Neural cell (in vitro differentiated cells): ENCODE results near the gene LDLRAD4. TPM values are rescaled to one million over a fixed set of nuclear protein-coding genes. Genes with fewer than 3 reads are reported as not detected.

ENCODE experiments used
- H2AFZ ChIP-seq: fragments of 200-600, 300-800 bp; sonication (generic), shearing (Covaris generic); 2 replicates; pipeline ENCODE4 v1.6.0; 2014; ENCODE audit warnings: low read depth, mild to moderate bottlenecking, antibody characterized with exemption, low read length, moderate library complexity
- H3F3A ChIP-seq: fragments of 200-600 bp; shearing (Covaris generic); 2 replicates; pipeline ENCODE4 v1.6.1; 2016; ENCODE audit warnings: mild to moderate bottlenecking, moderate library complexity, mixed read lengths, antibody characterized with exemption, low read length; ENCODE audit not compliant: insufficient read depth, poor library complexity, severe bottlenecking
- H3K27ac ChIP-seq: fragments of 200-600, 300-800 bp; sonication (generic), shearing (Covaris generic); 2 replicates; pipeline ENCODE4 v1.5.1; 2014; ENCODE audit warnings: mild to moderate bottlenecking, low read length, moderate library complexity
- H3K27me3 ChIP-seq: fragments of 300-800, 200-600 bp; sonication (generic), shearing (Covaris generic); 2 replicates; pipeline ENCODE4 v1.6.0; 2014; ENCODE audit warnings: mild to moderate bottlenecking, low read depth, low read length, moderate library complexity; ENCODE audit not compliant: insufficient read depth
- H3K36me3 ChIP-seq: fragments of 300-800, 200-600 bp; sonication (generic), shearing (Covaris generic); 2 replicates; pipeline ENCODE4 v1.5.1; 2014; ENCODE audit warnings: mild to moderate bottlenecking, antibody characterized with exemption, low read length, moderate library complexity; ENCODE audit not compliant: insufficient read depth
- H3K4me2 ChIP-seq: fragments of 300-800, 200-600 bp; sonication (generic), shearing (Covaris generic); 2 replicates; pipeline ENCODE4 v1.6.0; 2014; ENCODE audit warnings: mild to moderate bottlenecking, low read length
- H3K4me3 ChIP-seq: fragments of 300-800, 200-600 bp; sonication (generic), shearing (Covaris generic); 2 replicates; pipeline ENCODE4 v1.5.1; 2014; ENCODE audit warnings: mild to moderate bottlenecking, low read length, moderate library complexity
- H3K79me2 ChIP-seq: fragments of 200-600 bp; shearing (Covaris generic); replicated peaks from 2 replicates; pipeline ENCODE4 v1.6.0; 2014; ENCODE audit warnings: mild to moderate bottlenecking, low read length, moderate library complexity; ENCODE audit not compliant: insufficient read depth
- H3K9ac ChIP-seq: fragments of 300-800, 200-600 bp; sonication (generic), shearing (Covaris generic); 2 replicates; pipeline ENCODE4 v1.6.1; 2016; ENCODE audit warnings: mild to moderate bottlenecking, low read length, mixed read lengths
- H3K9me2 ChIP-seq: fragments of 200-600 bp; shearing (Covaris generic); 2 replicates; pipeline ENCODE4 v1.6.1; 2016; ENCODE audit warnings: mild to moderate bottlenecking, low read length, mixed read lengths; ENCODE audit not compliant: insufficient read depth
- H3K9me3 ChIP-seq: fragments of 200-600, 300-800 bp; sonication (generic), shearing (Covaris generic); 2 replicates; pipeline ENCODE4 v1.6.1; 2016; ENCODE audit warnings: mild to moderate bottlenecking, mixed run types, low read length, moderate library complexity, mixed read lengths
- H4K20me1 ChIP-seq: fragments of 200-600 bp; shearing (Covaris generic); 2 replicates; pipeline ENCODE4 v1.6.1; 2016; ENCODE audit warnings: mild to moderate bottlenecking, mixed run types; ENCODE audit not compliant: insufficient read depth
- EP300 ChIP-seq: fragments of 450-650 bp; conservative IDR thresholded peaks from 2 replicates; pipeline ENCODE4 v1.6.1; 2014; ENCODE audit warnings: antibody characterized with exemption, mild to moderate bottlenecking, moderate library complexity; ENCODE audit not compliant: poor library complexity, severe bottlenecking
- EZH2 ChIP-seq: fragments of 200-600, 300-800 bp; shearing (Covaris generic), sonication (generic); IDR thresholded peaks from 2 replicates; pipeline ENCODE4 v1.6.1; 2014; ENCODE audit warnings: antibody characterized with exemption, low read length, borderline replicate concordance, mild to moderate bottlenecking; ENCODE audit not compliant: insufficient read depth, poor library complexity, severe bottlenecking
- MXI1 ChIP-seq: fragments of 450-650 bp; conservative IDR thresholded peaks from 2 replicates; pipeline ENCODE4 v1.6.1; 2014; ENCODE audit warnings: antibody characterized with exemption, mild to moderate bottlenecking; ENCODE audit not compliant: poor library complexity, severe bottlenecking
- POLR2AphosphoS5 ChIP-seq: IDR thresholded peaks from 2 replicates; pipeline ENCODE4 v1.6.1; 2012
- RAD21 ChIP-seq: fragments of 450-650 bp; conservative IDR thresholded peaks from 2 replicates; pipeline ENCODE4 v1.6.1; 2014; ENCODE audit warnings: antibody characterized with exemption, mild to moderate bottlenecking, moderate library complexity
- SMC3 ChIP-seq: fragments of 450-650 bp; conservative IDR thresholded peaks from 2 replicates; pipeline ENCODE4 v1.6.1; 2014; ENCODE audit warnings: antibody characterized with exemption, mild to moderate bottlenecking, moderate library complexity; ENCODE audit not compliant: poor library complexity
- TAF1 ChIP-seq: IDR thresholded peaks from 2 replicates; pipeline ENCODE4 v1.6.1; 2012; ENCODE audit warnings: low read depth
- polyA plus RNA-seq: library from polyadenylated mRNA; depleted of rRNA; stranded (reverse); fragments of >200 nt; gene quantifications from 2 replicates; pipeline ENCODE4 v1.2.3, GENCODE V29; 2014
- TF ChIP-seq, protein P1 (sequence below): IDR thresholded peaks from 2 replicates; pipeline ENCODE4 v1.6.1; 2012; ENCODE audit warnings: borderline replicate concordance
- TF ChIP-seq, protein P2 (sequence below): fragments of 450-650 bp; IDR thresholded peaks from 2 replicates; pipeline ENCODE4 v1.5.1; 2014; ENCODE audit warnings: antibody characterized with exemption, mild to moderate bottlenecking, moderate library complexity; ENCODE audit not compliant: poor library complexity, severe bottlenecking

The LDLRAD4 gene
- polyA plus RNA-seq, 1 donor from 2014 or later, result 3.7 TPM

DNA sequence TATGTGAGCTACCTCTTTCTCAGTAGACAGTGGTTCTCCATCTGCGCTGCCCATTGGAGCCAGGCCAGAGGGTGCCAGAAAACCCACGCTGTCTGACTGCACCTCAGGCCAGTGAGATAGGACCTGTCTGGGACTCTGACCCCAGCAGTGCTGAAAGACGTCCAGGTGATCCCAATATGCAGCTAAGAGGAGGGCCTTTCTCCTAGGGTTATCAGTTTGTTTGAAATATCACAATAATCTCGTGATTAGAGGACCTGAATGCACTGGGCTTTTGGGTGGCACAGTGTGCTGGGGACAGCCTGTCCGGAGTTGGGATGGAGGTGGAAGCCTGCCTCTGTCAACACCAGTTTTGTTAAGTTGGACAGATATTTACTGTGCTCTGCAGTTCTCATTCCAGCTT lies 216.3 kb downstream of the LDLRAD4 start:
- no peaks in the 10 kb centered on the region for H4K20me1 ChIP-seq
- no peak overlapping the region for H2AFZ ChIP-seq
- H3K27ac ChIP-seq, result no peak overlapping the region
- no peak overlapping the region for H3K4me3 ChIP-seq
- TF ChIP-seq RAD21 (no peak), MXI1 (no peak), TAF1 (no peak), POLR2AphosphoS5 (no peak), SMC3 (no peak), EZH2 (no peak), EP300 (no peak)
- TF ChIP-seq, protein P1, sequence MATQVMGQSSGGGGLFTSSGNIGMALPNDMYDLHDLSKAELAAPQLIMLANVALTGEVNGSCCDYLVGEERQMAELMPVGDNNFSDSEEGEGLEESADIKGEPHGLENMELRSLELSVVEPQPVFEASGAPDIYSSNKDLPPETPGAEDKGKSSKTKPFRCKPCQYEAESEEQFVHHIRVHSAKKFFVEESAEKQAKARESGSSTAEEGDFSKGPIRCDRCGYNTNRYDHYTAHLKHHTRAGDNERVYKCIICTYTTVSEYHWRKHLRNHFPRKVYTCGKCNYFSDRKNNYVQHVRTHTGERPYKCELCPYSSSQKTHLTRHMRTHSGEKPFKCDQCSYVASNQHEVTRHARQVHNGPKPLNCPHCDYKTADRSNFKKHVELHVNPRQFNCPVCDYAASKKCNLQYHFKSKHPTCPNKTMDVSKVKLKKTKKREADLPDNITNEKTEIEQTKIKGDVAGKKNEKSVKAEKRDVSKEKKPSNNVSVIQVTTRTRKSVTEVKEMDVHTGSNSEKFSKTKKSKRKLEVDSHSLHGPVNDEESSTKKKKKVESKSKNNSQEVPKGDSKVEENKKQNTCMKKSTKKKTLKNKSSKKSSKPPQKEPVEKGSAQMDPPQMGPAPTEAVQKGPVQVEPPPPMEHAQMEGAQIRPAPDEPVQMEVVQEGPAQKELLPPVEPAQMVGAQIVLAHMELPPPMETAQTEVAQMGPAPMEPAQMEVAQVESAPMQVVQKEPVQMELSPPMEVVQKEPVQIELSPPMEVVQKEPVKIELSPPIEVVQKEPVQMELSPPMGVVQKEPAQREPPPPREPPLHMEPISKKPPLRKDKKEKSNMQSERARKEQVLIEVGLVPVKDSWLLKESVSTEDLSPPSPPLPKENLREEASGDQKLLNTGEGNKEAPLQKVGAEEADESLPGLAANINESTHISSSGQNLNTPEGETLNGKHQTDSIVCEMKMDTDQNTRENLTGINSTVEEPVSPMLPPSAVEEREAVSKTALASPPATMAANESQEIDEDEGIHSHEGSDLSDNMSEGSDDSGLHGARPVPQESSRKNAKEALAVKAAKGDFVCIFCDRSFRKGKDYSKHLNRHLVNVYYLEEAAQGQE, result no peak
- TF ChIP-seq, protein P2, sequence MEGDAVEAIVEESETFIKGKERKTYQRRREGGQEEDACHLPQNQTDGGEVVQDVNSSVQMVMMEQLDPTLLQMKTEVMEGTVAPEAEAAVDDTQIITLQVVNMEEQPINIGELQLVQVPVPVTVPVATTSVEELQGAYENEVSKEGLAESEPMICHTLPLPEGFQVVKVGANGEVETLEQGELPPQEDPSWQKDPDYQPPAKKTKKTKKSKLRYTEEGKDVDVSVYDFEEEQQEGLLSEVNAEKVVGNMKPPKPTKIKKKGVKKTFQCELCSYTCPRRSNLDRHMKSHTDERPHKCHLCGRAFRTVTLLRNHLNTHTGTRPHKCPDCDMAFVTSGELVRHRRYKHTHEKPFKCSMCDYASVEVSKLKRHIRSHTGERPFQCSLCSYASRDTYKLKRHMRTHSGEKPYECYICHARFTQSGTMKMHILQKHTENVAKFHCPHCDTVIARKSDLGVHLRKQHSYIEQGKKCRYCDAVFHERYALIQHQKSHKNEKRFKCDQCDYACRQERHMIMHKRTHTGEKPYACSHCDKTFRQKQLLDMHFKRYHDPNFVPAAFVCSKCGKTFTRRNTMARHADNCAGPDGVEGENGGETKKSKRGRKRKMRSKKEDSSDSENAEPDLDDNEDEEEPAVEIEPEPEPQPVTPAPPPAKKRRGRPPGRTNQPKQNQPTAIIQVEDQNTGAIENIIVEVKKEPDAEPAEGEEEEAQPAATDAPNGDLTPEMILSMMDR, result no peak
- H3K36me3 ChIP-seq, result no peaks in the 10 kb centered on the region
- no peaks in the 10 kb centered on the region for H3K9me2 ChIP-seq
- H3K27me3 ChIP-seq, result no peaks in the 10 kb centered on the region
- H3K79me2 ChIP-seq, result no peaks in the 10 kb centered on the region
- no peak overlapping the region for H3K4me2 ChIP-seq
- H3K9ac ChIP-seq, result no peak overlapping the region
- H3K9me3 ChIP-seq, result no peaks in the 10 kb centered on the region
- H3F3A ChIP-seq, result no peaks in the 10 kb centered on the region

DNA sequence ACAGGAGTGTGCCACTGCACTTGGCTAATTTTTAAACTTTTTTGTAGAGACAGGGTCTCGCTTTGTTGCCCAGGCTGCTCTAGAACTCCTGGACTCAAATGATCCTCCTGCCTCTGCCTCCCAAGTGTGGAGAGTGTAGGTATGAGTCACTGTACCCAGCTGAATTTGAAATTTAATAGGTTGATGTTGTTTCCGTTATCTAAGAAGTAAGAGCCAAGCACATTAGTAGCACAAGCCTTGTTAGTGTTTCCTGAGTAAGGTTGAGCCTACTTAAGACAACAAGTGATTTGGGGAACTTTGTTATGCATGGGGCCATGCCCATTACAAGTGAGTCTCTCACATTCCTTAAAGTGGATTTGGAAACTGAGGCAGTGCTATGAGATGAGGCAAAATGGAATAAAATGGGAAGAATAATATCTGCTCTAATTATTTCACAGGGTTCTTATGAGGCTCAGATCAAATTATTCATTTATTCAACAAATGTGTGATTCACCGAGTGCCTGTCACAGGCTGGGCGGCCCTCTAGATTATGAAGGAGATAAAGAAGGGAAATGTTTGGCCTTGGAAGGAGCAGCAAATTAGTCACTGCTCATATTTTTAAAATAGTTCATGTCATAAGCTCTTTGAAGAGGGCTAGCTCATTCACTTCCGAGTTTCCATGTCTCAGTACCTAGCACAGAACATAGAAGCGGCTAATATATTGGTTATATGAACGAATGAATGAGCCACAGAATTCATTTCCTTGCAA lies 217.2 kb downstream of the LDLRAD4 start:
- H3K4me2 ChIP-seq, result no peak overlapping the region

More for the DNA sequence above, 217.2 kb downstream of the LDLRAD4 start:
- no peaks in the 10 kb centered on the region for H3K36me3 ChIP-seq
- H3K9me2 ChIP-seq, result no peaks in the 10 kb centered on the region
- H3K27ac ChIP-seq, result no peak overlapping the region
- H3K9ac ChIP-seq, result no peak overlapping the region
- H2AFZ ChIP-seq, result no peak overlapping the region
- H4K20me1 ChIP-seq, result no peaks in the 10 kb centered on the region
- no peaks in the 10 kb centered on the region for H3K79me2 ChIP-seq
- H3F3A ChIP-seq, result no peaks in the 10 kb centered on the region
- TF ChIP-seq, protein P1, result no peak
- TF ChIP-seq MXI1, result no peak
- no peak for TF ChIP-seq RAD21
- TF ChIP-seq, protein P2, result no peak
- TF ChIP-seq TAF1, result no peak
- TF ChIP-seq EP300, result no peak
- TF ChIP-seq POLR2AphosphoS5, result no peak
- no peak for TF ChIP-seq EZH2
- TF ChIP-seq SMC3, result no peak
- H3K4me3 ChIP-seq, result no peak overlapping the region
- no peaks in the 10 kb centered on the region for H3K9me3 ChIP-seq
- H3K27me3 ChIP-seq, result no peaks in the 10 kb centered on the region
